NCI-H524 treated with DMSO at 0.1 percent for 48 hours (cell line): ENCODE data around the gene RMI2.

Experiments
- DNase-seq: peaks from one replicate; lab custom pipeline; 2025; lab: John Stamatoyannopoulos, UW

Gene RMI2

GRCh38 chr16:11309895-11310633, 35.2 kb upstream of the RMI2 start:
- no peak for DNase-seq

GRCh38 chr16:11310634-11310977, 34.7 kb upstream of the RMI2 start:
- no peak for DNase-seq

DNA sequence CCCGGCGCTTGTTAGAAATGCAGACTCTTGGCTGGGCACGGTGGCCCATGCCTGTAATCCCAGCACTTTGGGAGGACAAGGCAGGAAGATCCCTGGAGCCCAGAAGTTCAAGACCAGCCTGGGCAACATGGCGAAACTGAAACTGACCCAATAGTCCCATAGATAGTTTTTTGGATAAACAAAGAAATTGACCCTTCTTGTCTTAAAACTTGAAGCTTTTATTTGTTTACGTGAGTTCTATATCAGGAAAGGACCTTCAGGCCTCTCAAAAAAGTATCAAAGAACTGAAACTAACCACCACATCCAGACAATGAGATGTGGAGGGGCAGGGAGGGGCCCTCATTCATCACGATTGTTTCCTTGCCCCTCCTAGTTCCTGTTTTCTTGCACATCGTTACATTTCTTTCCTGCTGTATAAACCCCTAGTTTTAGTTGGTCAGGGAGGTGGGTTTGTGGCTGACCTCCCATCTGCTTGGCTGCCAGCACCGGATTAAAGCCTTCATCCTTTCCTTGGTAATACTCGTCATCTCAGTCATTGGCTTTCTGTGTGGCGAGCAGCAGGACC, 34.2 kb upstream of the RMI2 start:
- DNase-seq: no peak

DNA sequence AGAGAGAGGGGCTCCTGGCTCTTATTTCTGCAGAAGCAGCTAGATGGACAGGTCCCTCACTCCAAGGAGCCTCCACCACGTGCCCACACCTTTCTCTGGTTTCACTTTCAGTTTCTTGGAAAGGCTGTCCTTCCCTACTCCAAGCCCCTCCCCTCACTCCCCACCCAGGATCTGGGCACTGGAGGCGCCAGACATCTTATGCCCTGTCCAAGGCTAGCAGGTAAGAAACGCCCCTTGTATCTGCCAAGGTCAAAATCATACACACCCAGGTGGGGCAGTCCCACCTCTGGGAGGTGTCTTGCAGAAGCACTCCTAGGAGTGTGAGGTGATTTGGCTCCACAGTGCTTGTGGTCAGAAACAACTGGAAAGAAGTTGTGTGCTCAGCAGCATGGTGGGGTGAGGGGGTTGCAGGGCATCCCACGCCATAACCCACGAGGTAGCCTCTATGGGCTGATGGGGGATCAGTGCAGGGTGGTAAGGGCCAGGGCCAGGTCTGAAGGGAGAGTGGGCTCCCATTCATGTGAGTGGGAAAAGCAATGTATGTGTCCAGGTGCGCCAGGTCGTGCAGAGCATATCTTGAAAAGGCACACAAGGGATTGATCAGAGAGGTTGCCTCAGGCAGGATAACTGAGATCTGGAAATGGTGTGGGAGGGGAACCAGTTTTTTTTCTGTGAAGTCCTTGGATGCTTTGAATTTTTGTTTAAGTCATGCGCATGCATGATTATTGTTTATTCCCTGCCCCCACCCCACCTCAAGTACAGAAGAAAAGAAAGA, 32.4 kb upstream of the RMI2 start:
- DNase-seq: no peak

DNA sequence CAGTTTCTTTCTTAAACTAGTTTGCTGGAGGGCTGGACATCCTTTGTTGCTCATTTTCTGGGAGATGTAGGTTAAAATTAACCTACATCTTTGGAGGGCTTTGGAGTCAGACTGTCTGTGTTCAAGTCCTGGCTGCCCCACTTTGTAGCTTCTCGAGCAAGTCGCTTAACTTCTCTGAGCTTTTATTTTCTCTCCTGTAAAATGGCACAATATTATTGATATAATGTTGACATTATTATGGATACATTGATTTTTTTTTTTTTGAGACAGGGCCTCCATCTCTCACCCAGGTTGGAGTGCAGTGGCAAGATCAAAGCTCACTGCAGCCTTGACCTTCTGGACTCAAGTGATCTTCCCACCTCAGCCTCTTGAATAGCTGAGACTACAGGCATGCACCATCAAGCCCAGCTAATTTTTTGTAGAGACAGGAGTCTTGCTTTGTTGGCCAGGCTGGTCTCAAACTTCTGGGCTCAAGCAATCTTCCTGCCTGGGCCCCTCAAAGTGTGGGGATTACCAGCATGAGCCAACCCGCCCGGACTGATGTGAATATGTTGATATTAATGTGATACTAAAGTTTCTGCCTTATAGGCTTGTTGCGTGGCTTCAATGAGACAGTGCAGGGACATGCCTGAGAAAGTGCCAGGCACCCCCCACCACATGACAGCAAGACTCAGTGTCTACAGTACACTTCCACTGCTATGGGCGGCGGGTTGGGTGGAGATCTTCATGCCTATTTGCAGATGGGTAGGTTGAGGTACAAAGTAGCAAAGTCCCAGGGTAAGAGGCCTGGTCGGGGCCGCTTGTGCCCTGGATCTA, 31.6 kb upstream of the RMI2 start:
- DNase-seq: no peak

GRCh38 chr16:11314309-11314894, 30.9 kb upstream of the RMI2 start:
- no peak for DNase-seq

- DNase-seq: no peak
These were observed 29.7 kb upstream of the RMI2 start for GRCh38 chr16:11315510-11315909.

GRCh38 chr16:11316331-11317015, 28.8 kb upstream of the RMI2 start:
- no peak for DNase-seq

DNA sequence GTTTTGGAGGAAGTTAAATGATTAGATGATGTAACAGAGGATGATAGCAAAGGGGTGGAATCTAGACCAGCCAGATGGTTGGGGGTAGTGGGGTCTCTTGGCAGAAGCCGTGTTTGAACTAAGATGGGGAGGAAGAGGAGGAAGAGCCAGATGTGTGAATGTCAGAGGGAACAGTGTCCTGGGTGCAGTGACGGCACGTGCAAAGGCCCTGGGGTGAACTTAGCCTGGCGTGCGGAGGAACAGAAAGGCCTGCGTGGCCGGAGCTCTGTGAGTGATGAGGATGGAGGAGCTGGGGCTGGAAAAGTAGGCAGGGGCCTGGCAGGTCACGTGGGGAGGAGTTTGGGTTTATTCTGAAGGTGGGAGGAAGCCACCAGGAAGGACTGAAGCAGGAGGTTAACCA, 26.4 kb upstream of the RMI2 start:
- DNase-seq: no peak

DNA sequence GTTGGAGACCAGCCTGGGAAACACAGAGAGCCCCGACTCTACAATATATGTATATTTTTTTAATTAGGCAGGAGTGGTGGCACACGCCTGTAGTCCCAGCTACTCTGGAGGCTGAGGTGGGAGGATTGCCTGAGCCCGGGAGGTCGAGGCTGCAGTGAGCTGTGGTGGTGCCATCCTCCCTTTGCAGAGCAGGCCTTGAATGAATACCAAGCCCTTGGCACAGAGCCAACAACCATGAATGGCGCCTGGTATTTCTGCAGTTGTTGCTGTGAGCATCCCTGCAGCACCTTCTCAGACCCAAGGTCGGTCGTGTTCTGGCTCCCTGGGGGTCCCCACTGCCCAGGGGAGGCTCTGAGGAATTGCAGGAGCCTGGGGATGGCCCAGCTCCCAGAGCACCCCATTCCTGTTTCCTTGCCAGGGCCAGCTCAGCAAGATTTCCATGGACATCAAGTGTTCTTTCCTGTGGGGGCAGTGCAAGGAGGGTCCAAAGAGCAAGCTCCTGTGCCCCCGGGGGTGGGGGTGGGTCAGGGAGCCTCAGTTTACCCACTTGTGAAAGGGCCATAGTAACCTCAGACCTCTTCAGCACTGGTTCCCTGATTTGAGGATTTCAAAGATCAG, 25.6 kb upstream of the RMI2 start:
- no peak for DNase-seq

- DNase-seq: no peak
These were observed 25.1 kb upstream of the RMI2 start for GRCh38 chr16:11320170-11320569.

DNA sequence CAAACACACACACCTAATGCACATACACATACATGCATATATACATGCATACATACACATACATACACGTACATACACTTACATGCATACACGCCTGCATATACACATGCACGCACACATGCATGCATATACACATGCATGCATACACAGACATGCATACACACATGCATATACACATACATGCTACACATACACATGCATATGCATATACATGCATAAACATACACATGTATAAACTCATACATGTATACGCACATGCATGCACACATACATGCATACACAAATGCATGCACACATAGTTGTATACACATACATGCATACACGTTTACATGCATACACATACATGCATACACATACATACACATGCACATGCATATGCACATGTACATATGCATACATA, 23.6 kb upstream of the RMI2 start:
- no peak for DNase-seq

- DNase-seq: no peak
These were observed 22.4 kb upstream of the RMI2 start for GRCh38 chr16:11322823-11323222.

DNA sequence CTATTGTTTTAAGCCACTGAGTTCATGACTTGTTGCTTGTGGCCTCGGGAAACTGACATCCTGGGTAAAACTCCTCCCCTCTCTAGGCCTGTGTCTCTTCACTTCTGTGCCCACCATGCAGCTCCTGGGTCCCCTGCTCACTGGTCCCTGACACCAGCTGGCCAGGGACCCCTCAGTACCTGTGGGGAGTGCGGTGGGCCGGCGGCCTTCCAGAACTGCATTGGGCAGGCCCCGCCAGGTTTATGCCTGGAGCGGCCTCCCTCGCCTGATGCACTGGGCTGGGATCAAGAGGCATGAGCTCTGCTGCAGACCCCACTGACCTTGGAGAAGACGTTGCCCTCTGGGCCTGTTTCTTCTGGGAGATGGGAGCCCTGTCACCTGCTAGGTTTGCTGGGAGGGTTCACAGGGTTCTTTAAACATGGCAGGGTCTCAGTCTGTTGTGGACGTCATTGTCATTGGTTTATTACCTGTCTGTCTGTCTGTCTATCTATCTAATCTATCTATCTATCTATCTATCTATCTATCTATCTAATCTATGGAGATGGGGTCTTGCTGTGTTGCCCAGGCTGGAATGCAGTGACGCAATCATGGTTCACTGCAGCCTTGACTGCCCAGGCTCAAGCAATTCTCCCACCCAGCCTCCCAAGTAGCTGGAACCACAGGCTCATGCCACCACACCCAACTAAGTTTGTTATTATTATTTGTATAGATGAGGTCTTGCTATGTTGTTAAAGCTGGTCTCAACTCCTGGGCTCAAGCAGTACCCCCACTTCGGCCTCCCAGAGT, 21.5 kb upstream of the RMI2 start:
- no peak for DNase-seq

DNA sequence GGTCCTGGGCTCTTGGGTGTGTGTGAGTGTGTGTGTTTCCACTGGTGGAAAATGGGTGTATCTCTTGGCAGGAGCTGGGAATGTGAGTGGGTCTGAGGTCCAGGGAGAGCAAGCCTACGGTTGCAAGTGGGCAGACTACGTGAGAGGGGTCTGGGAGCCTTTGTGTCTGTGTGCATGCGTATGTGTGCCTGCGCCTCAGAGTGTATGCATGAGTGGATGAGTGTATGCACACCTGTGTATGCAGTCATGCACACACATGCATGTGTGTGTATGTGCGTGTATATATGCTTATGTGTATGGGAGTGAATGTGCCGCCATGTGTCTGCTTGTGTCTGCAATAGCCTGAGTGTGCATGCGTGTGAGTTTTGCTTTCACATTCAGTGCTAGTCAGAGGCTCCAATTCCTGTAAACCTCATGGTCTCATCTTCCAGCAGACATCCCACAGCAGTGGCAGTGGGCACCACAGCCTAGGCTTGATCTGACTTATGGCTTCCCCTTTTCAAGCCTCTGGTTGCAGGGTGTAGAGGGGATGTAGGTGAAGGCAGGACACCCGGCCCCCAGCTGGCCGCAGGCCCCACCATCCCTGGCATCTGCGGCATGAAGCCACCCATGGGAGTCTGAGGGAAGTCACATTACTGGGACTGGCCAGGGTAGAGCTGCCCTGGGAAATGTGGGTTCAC, 19.7 kb upstream of the RMI2 start:
- DNase-seq: no peak

DNA sequence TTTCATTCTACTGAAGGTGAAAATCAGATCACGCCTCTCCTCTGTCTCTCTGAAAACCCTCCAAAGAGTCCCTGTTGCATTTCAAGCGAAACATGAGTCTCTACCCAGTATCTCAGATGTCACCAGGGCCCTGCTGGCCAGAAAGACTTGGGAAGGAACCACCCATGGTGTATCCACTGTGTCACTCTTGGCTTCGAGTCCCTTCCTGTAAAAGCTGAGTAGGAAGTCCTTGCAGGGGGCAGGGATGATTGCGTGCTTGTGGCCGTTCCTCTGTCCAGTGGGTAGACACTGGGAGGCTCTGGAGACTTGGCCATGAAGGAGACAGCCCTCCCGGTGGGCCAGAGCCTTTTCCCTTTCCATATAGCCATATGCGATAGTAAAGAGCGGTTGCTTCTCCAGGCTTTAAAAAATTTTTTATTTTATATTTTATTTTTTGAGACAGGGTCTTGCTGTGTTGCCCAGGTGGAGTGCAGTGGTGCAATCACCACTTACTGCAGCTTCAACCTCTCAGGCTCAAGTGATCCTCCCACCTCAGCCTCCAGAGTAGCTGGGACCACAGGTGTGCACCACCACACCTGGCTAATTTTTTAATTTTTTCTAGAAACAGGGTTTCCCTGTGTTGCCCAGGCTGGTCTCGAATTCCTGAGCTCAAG, 19.0 kb upstream of the RMI2 start:
- DNase-seq: no peak

- DNase-seq: no peak
These were observed 18.5 kb upstream of the RMI2 start for GRCh38 chr16:11326737-11327276.

DNA sequence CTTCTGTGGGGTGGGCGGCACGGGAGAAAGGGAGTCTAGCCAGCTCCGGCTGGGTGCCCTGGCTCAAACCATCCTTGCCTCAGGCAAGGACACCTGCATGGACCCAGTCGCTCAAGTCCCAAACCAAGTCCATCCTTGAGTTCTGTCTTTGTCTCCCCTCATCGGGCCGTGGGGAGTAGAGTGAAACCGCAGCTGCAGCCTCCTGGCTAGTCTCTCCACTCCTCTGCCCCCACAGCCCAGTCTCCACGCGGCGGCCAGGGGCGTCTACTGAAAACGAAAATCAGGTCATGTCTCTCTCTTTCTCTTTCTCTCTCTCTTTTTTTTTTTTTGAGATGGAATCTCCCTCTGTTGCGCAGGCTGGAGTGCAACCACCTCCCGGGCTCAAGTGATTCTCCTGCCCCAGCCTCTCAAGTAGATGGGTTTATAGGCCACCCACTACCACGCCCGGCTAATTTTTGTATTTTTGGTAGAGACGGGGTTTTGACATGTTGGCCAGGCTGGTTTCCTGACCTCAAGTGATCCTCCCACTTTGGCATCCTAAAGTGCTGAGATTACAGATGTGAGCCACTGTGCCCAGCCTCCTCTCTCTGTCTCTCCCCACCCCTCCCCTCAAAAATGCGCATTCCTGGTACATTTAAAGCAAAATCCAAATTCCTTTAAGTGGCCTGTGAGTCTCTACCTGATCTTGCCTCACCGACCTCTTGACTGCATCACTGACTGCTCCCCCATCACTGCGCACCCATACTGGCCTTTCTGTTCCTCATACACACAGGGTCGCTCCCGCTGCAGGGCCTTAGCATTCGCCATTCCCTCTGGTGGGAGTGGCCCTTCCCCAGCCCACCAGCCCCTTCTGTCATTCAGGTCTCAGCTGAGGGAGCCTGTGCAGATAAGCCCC, 17.7 kb upstream of the RMI2 start:
- DNase-seq: no peak
